ENCODE measurements around the gene AP2M1.
"Not testable (repeated sequence)": the region's sequence is repeated elsewhere in the genome, so short reads cannot be mapped to it uniquely, and the experiment has no call there.

AP2M1 gene

DNA sequence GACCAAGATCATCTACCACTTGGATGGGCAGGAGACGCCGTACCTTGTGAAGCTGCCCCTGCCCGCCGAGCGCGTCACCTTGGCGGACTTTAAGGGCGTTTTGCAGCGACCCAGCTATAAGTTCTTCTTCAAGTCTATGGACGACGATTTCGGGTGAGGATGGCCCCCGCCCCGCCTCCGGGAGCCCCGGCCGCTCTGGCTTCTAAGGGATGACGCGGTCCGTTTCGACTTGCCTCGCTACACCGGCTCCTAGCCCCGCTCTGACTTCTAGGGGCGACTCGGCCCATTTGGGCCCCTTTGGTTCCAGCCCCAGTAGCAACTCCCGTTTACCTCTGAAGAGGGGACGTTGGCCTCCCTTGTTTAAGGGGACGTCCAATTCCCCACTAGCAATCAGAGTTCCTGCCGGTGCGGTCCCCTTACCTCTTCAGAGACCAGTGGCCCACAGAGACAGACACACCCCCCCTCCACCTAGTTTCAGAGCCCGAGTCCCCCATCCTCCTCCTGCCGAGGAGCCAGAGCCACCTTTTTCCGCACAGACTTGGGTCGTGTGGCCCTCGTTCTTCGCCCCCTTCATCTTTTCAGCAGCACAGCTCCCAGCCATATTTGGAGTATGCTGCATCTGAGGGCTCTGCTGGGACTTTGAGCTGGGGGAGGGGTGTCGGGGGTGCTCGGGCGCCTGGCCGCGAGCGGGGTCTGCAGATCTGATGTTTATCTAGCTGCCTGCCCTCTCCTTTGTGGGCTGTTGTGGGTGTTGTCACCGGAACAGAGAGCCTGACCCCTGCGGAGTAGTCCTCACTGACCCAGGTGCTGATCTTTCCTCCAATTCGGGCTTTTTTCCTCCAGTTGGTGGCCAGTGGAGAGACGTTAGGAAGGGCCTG is 18.8 kb upstream of the AP2M1 start:
- DNase-seq (ENCODE audit: low read depth, low spot score): no peak
- peak overlapping the region; percentile 79 for H3K27ac ChIP-seq

DNA sequence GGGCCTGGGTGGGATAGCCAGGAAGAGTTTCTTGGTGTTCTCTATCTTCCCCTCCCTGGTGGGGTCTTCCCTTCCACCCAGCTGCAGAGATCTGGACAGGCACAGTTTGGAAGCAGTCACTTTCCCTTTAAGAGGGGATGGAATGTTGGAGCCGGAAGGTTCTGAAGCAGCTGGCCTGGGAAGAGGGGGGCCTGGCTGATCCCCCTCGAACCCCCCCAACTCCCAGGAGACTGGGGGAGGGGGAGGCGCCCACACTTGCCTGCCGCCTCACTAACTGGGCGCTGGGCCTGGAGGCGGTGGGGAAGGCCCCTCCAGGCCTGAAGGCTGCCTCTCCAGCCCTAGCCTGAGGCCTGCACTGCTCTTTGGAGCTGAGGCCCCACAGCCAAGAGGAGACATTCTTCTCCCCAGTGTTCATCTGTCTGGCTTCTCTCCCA is 18.1 kb upstream of the AP2M1 start:
- H3K27ac ChIP-seq: peak overlapping the region; percentile 79
- no peak for DNase-seq (ENCODE audit: low read depth, low spot score)

DNA sequence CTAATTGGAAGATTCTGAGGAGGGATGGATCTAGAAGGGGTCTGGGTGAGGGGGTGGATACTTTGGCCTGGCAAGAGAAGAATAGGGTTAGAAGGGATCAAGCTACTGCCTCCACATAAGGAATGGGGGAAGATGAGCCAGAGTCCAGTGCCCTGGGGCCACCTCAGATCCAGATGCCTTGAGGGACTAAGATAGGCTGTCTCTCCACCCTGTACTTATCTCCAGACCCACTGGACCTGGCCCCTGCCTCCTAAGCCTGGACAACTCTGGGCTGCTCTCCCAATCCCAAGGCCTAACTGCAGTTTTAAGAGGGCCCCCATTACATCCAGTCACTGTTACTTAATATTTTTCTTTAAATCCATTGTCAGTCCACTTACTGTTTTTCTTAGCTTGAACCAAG is 17.4 kb upstream of the AP2M1 start:
- no peak for DNase-seq (ENCODE audit: low read depth, low spot score)
- H3K27ac ChIP-seq: no peak overlapping the region

DNA sequence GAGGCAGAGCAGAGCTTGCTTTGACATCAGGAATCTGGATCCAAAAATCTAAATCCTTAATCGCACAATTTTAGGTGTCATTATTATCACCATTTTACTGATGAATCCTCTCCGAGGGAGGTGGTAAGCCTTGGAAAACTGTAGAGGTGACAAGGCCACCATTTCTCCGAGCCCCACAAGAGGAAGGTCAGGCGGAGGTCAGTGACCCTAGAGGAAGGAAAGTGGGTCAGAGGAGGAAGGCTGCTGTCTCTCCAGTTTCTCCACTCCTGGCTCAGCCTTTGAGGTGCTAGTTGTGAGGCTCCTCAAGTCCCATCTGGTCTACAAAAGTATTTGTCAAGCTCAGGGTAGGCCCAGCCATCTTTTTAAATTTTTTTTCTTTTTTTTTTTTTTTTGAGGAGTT is 16.3 kb upstream of the AP2M1 start:
- DNase-seq (ENCODE audit: low read depth, low spot score): no peak
- no peak overlapping the region for H3K27ac ChIP-seq

DNA sequence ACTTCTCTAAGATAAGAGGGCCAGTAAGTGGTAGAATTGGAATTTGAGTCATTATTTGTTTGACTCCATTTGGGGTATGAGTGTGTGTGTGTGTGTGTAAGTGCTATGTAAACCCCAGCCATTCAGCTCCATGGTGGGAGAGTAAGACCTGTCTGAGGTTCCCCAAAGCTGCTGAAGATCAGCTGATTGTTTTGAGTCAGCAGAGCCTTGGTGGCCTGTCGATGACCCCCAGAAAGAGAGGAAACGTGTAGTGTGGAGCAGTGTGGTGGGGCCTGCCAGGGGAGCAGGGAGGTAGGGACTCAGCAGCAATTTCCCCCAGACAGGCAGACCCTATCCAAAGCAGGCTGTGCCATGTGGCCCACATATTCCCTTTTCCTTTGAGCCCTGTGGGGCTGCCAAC is 14.2 kb upstream of the AP2M1 start:
- H3K27ac ChIP-seq: no peak overlapping the region
- DNase-seq (ENCODE audit: low read depth, low spot score): no peak

DNA sequence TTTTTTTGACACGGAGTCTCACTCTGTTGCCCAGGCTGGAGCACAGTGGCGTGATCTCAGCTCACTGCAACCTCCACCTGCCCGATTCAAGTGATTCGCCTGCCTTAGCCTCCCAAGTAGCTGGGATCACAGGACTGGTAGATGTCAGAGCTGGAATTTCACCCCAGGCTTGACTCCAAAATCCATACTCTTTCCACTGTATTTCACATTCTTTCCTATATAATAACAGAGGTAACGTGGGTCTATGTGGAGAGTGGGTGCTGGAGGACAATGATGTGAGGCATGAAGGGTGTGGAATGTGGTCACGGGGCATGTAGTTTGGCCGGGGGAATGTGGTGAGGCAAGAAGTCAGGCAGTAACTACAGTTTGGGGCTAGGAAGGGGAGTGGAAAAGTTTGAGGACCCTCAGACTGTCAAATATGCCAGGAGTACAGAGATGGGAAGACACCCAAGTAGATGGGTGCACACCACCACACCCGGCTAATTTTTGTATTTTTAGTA is 12.0 kb upstream of the AP2M1 start:
- DNase-seq (ENCODE audit: low read depth, low spot score); H3K27ac ChIP-seq: not testable (repeated sequence)

DNA sequence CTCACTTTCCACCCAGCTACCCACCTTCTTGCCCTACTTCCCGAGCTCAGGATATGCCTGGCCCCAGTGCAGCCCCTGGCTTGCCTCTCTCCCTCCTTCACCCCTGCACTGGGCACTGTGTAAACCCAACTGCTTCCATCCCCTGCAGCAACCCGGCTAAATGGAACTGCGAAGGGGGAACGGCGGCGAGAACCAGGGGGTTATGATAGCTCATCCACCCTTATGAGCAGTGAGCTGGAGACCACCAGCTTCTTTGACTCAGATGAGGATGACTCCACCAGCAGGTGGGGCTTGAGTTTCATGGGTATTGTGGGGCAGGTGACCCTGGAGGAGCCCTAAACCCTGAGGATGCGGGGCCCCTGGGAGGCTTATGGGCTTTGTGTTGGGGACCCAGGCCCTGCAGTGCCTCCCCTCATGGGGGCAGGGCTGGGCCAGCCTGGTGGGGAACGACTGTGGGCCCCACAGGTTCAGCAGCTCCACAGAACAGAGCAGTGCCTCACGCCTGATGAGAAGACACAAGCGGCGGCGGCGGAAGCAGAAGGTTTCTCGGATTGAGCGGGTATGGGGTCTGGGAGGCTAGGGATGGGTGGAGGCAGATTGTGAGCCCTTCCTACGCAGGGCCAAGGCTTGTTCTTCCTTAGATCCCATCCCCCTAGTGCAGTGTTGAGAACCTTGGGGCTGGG is 9.9 kb upstream of the AP2M1 start:
- no peak for DNase-seq (ENCODE audit: low read depth, low spot score)
- no peak overlapping the region for H3K27ac ChIP-seq

DNA sequence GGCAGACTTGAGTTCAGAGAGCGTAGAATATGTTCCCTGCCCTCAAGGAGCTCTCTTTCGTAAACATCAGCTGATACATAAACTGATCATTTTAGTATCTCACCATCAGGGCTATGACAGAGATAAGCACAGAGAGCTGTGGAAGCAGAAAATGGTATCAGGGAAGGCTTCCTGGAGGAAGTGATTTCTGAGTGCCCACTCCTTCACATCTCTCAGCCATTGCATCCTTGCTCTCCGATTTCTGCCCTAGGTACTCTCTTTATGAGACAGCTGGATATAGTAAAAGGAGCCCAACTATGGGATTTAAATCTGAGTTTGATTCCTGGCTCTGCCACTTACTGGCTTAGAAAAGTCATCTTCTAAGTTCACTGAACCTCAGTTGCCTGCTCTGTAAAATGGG is 9.1 kb upstream of the AP2M1 start:
- H3K27ac ChIP-seq: no peak overlapping the region
- DNase-seq (ENCODE audit: low read depth, low spot score): no peak

DNA sequence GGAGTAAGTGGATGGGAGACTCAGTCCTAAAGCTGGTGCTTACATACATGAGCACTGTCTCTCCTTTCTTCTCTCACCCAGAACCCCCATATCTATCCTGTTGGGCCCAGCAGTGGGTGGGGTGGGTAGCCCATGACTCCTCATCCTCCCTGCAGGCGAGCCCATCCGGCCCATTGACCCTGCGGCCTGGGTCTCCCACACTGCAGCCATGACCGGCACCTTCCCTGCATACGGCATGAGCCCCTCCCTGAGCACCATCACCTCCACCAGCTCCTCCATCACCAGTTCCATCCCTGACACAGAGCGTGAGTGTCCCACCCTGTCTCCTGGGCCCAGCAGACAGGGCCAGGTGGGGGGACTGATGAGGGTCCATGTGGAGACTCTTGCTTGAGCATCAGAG is 8.0 kb upstream of the AP2M1 start:
- no peak overlapping the region for H3K27ac ChIP-seq
- no peak for DNase-seq (ENCODE audit: low read depth, low spot score)

DNA sequence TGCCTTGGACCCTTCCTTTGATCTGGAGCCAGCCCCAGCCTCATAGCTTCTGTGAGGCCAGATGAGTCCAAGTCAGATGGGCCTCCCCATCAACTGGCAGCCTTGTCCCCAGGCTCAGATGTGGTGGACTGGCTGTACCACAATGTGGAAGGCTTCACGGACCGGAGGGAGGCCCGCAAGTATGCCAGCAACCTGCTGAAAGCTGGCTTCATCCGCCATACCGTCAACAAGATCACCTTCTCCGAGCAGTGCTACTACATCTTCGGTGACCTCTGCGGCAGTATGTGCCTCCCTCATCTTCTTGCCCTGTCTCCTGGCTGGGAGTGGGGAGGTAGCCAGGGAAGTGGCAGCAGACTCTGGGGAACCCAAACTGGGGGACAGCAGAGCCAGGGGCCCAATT is 6.9 kb upstream of the AP2M1 start:
- no peak for DNase-seq (ENCODE audit: low read depth, low spot score)
- no peak overlapping the region for H3K27ac ChIP-seq

DNA sequence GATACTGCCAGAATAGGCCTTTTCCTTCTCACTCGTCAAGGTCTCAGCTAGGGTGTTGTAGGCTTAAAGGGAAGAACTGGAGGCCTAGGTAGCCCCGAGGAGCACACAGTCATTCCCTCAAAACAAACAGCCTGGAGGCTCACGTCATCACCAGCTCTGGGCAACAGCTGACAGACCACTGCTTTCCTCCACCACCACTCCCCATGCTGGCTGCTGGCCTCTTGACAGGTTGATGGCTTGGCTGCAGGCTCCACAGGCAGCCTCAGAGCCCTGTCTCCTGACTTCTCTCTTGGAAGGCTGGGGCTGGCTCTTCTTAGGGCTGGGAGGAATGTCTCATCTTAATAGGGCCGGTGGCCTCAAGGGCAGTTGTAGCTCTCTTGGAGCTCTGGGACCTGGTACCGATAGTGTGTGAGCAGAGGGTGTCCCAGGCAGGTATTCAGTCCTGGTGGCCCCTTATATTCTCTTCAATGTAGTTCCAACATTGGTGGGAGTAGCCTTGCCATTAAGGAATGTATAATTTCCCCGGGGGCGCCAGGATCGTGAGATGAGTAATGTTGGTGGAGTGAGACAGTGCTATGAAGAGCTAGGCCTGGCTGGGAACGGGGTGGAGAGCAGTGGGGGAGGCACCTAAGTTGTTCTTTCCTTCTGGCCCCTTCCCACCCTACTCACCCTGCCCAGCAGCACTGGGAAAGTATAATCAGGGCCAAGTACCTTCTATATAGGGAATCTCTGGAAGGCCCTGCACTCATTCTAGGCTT is 6.1 kb upstream of the AP2M1 start:
- peak overlapping the region; percentile 34 for H3K27ac ChIP-seq
- DNase-seq (ENCODE audit: low read depth, low spot score): no peak

DNA sequence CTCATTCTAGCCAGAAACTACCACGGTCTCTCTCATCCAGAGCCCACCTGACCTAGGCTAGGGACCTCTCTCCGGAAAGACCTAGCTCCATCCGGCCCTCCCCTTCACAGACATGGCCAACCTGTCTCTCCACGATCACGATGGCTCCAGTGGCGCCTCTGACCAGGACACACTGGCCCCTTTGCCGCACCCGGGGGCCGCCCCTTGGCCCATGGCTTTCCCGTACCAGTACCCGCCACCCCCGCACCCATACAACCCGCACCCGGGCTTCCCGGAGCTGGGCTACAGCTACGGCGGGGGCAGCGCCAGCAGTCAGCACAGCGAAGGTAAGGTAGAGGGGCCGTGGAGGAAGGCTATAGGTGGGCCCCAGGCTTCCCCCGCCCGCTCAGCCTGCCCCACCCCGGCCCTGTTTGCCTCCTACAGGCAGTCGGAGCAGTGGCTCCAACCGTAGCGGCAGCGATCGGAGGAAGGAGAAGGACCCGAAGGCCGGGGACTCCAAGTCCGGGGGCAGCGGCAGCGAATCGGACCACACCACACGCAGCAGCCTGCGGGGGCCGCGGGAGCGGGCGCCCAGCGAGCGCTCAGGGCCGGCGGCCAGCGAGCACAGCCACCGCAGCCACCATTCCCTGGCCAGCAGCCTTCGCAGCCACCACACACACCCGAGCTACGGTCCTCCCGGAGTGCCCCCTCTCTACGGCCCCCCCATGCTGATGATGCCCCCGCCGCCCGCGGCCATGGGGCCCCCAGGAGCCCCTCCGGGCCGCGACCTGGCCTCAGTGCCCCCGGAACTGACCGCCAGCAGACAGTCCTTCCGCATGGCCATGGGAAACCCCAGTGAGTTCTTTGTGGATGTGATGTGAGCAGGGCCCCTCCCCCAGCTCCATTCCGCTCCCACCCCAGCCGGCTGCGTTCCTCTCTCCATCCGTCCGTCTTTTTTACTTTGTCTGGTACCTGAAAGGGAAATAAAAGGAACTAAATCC is 4.5 kb upstream of the AP2M1 start:
- DNase-seq (ENCODE audit: low read depth, low spot score): no peak
- no peak overlapping the region for H3K27ac ChIP-seq

DNA sequence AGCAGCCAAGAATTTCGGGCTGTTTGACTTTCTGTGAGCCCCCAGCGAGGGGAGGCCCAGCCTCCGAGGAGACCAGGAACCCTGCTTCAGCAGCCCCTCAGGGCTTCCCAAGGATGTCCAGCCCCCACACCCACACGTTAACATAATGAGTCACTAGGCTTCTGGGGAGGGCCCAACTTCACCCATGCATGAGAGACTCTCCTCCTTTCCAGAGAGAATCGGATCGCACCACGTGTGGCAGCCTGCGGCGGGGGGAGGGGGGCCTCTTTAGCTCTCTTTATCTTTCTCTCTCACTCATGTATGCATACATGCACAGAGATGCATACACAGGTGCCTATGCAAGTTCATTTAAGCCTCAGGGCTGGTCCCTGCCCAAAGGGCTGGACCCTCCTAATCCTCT is 3.1 kb upstream of the AP2M1 start:
- DNase-seq (ENCODE audit: low read depth, low spot score): no peak
- H3K27ac ChIP-seq: no peak overlapping the region

DNA sequence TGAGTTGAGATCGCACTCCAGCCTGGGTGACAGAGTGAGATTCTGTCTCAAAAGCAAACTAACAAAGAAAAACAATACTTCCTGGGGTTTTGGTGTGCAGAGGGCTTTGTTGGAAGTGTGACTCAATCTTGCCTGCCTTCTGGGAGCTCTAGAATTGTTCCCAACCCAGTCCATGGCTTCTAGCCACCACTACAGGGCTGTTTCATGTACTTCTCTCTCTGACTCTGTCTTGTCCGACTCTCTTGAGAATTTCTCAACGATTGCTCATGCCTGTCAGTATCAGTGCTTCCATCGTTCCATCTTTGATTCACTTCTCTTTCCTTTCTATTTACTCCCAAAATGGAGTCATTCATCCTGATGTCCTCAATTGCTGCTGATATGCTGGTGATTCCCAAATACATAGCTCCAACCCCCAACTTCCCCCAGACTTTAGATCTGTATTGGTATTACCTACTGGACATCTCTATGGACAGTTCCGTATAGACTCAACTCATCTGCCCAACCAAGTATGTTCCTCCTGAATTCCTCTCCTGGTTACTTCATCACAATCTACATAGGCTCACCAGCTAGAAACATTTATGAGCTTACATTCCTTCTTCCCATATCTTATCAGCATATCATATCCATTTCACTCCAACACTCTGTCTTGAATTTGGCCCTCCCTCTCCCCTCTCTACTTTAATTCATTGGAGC is 1.8 kb upstream of the AP2M1 start:
- H3K27ac ChIP-seq: peak overlapping the region; percentile 76
- no peak for DNase-seq (ENCODE audit: low read depth, low spot score)

DNA sequence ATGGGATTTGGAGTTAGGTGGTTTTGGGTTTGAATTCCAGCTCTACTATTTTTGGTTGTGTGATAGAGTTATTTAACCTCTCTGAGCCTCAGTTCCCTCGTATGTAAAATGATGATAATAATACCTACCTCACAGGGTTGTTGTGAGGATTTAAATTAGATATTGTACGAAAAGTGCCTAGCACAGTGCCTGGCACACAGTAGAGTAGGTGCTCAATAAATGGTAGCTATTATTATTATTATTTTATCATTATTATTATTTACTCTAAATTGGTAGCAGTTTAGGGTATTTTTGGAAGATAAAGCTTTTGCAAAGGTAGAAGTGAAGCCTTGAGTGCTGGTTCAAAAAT is 1.3 kb upstream of the AP2M1 start:
- no peak for DNase-seq (ENCODE audit: low read depth, low spot score)

DNA sequence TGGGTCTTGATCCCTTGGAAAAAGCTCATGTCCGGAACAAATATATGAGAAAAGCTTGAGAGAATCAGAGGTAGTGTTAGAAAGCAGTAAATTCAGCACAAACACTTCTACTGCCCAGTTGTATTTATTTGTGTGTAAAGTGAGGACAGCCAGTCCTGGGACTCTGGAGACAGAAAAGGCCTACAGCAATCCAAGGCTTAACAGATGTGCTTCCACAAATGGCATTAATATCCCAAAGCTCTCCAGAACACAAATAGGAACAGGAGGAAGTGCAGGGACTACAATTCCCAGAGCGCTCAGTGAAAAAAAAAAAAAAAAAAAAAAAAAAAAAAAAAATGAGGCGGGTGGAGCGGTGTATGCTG is 390 bp upstream of the AP2M1 start:
- peak overlapping the region; percentile 76 for H3K27ac ChIP-seq
- no peak for DNase-seq (ENCODE audit: low read depth, low spot score)

More for the DNA sequence above, 1.3 kb upstream of the AP2M1 start:
- H3K27ac ChIP-seq: peak overlapping the region; percentile 76

DNA sequence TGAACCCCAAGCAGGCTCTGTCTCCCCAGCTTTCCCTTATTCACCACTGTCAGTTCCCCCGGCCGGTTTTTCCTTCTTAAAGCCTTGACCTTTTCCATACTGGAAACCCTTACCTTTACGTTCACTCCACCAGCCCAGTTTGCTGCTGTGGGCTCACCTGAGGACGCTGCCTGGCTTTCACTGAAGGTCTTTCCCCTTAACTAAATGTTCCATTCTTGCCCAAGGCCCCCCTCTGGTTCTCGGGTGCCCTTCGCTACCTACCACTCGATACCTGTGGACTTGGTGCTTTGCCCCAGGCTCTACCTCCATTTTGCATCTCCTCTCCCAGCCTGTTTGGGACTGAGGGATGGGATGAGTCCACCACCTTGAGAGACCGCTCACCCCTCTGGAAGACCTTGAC is 851 bp downstream of the AP2M1 start:
- no peak for DNase-seq (ENCODE audit: low read depth, low spot score)
- H3K27ac ChIP-seq: peak overlapping the region; percentile 76

DNA sequence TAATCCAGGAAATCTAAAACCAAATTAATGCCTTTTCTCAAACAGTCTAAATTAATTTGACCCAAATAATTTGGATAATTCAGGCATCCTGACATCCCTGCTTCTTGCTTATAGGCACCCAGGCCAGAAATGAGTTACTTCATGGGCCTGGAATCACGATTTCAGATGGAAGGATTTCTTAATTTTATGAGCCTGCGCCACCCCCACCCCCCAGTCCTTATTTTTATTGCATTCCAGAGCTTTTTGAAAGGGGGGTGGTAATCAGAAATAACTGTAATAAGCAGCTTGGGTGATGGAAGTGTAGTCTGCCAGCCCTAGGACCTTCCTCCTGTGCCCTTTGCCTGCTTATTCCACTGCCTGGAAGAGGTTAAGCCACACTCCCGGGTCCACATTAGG is 1.3 kb downstream of the AP2M1 start:
- DNase-seq (ENCODE audit: low read depth, low spot score): no peak
- peak overlapping the region; percentile 76 for H3K27ac ChIP-seq
